Skeletal muscle tissue (tissue), 4 donors: ENCODE results near the gene ATP13A4. TPM values are rescaled to one million over a fixed set of nuclear protein-coding genes. Genes with fewer than 3 reads are reported as not detected.

Source experiments
- H3K27ac ChIP-seq: one replicate; pipeline ENCODE4 v1.7.0; 2013; ENCODE audit warnings: mild to moderate bottlenecking, low read depth, low read length, inconsistent platforms
- H3K27me3 ChIP-seq, 3 donors: one replicate each; pipeline ENCODE4 v1.7.0; 2013; ENCODE audit warnings: low read length in 3 of 3; ENCODE audit not compliant: control insufficient read depth in 3 of 3, insufficient read depth in 3 of 3
- H3K36me3 ChIP-seq, 3 donors: one replicate each; pipeline ENCODE4 v1.7.0; 2013; ENCODE audit warnings: low read length in 3 of 3; ENCODE audit not compliant: control insufficient read depth in 3 of 3, insufficient read depth in 3 of 3
- H3K4me1 ChIP-seq, 3 donors: one replicate each; pipeline ENCODE4 v1.7.0; 2013; ENCODE audit warnings: low read length in 3 of 3, mild to moderate bottlenecking in 3 of 3; ENCODE audit not compliant: control insufficient read depth in 3 of 3, insufficient read depth in 3 of 3
- H3K4me3 ChIP-seq, 3 donors: one replicate each; pipeline ENCODE4 v1.7.0; 2013; ENCODE audit warnings: low read length in 3 of 3
- H3K9ac ChIP-seq, 3 donors: one replicate each; pipeline ENCODE4 v1.7.0; 2013; ENCODE audit warnings: low read length in 3 of 3, mild to moderate bottlenecking in 3 of 3, moderate library complexity in 2 of 3, low read depth in 1 of 3
- H3K9me3 ChIP-seq, 3 donors: one replicate each; pipeline ENCODE4 v1.7.0; 2013; ENCODE audit warnings: low read length in 3 of 3; ENCODE audit not compliant: control insufficient read depth in 3 of 3
- total RNA-seq: library from RNA; depleted of rRNA; stranded (reverse); fragments of >200 nt; gene quantifications from one replicate; pipeline ENCODE4 v1.2.3, GENCODE V29; 2014
- donor health status: Osteomylitis.

The ATP13A4 gene
- total RNA-seq, 1 donor from 2014 or later: 1.6 TPM

- Histone ChIP-seq H3K9ac (no peak overlapping the region), H3K4me3 (no peak overlapping the region), H3K27me3 (no peaks in the 10 kb centered on the region), H3K9me3 (no peaks in the 10 kb centered on the region), H3K4me1 (peaks cover 0 to 6% (median 0%) of the 10 kb centered on the region in 3 donors), H3K27ac (no peak overlapping the region), H3K36me3 (no peaks in the 10 kb centered on the region)
These were observed 54.8 kb downstream of the ATP13A4 start for GRCh38 chr3:193499801-193500485.

- H3K27me3 ChIP-seq: no peaks in the 10 kb centered on the region
- no peak overlapping the region for H3K9ac ChIP-seq
- H3K27ac ChIP-seq: no peak overlapping the region
- no peak overlapping the region for H3K4me3 ChIP-seq
- no peaks in the 10 kb centered on the region for H3K9me3 ChIP-seq
- peaks cover 0 to 6% (median 0%) of the 10 kb centered on the region in 3 donors for H3K4me1 ChIP-seq
- no peaks in the 10 kb centered on the region for H3K36me3 ChIP-seq
These were observed 55.4 kb downstream of the ATP13A4 start for GRCh38 chr3:193499136-193499770.

GRCh38 chr3:193498215-193498614, 56.5 kb downstream of the ATP13A4 start:
- Histone ChIP-seq H3K4me1 (peaks cover 0 to 6% (median 0%) of the 10 kb centered on the region in 3 donors), H3K9me3 (no peaks in the 10 kb centered on the region), H3K27me3 (no peaks in the 10 kb centered on the region), H3K9ac (no peak overlapping the region), H3K36me3 (no peaks in the 10 kb centered on the region), H3K27ac (no peak overlapping the region), H3K4me3 (no peak overlapping the region)

GRCh38 chr3:193496658-193497057, 58.0 kb downstream of the ATP13A4 start:
- Histone ChIP-seq H3K36me3 (no peaks in the 10 kb centered on the region), H3K27me3 (no peaks in the 10 kb centered on the region), H3K9me3 (no peaks in the 10 kb centered on the region), H3K4me1 (peaks cover 0 to 6% (median 0%) of the 10 kb centered on the region in 3 donors), H3K27ac (no peak overlapping the region), H3K4me3 (no peak overlapping the region), H3K9ac (no peak overlapping the region)

- no peaks in the 10 kb centered on the region for H3K4me1 ChIP-seq
- H3K9ac ChIP-seq: no peak overlapping the region
- no peak overlapping the region for H3K27ac ChIP-seq
- H3K27me3 ChIP-seq: no peaks in the 10 kb centered on the region
- H3K36me3 ChIP-seq: no peaks in the 10 kb centered on the region
- H3K4me3 ChIP-seq: no peak overlapping the region
- no peaks in the 10 kb centered on the region for H3K9me3 ChIP-seq
These were observed 63.7 kb downstream of the ATP13A4 start for GRCh38 chr3:193491026-193491425.

GRCh38 chr3:193490580-193490979, 64.1 kb downstream of the ATP13A4 start:
- Histone ChIP-seq H3K9me3 (no peaks in the 10 kb centered on the region), H3K27me3 (no peaks in the 10 kb centered on the region), H3K36me3 (no peaks in the 10 kb centered on the region), H3K4me1 (no peaks in the 10 kb centered on the region), H3K27ac (no peak overlapping the region), H3K4me3 (no peak overlapping the region), H3K9ac (no peak overlapping the region)

- Histone ChIP-seq H3K27ac (no peak overlapping the region), H3K4me3 (no peak overlapping the region), H3K4me1 (no peaks in the 10 kb centered on the region), H3K36me3 (no peaks in the 10 kb centered on the region), H3K9ac (no peak overlapping the region), H3K9me3 (no peaks in the 10 kb centered on the region), H3K27me3 (no peaks in the 10 kb centered on the region)
These were observed 64.7 kb downstream of the ATP13A4 start for GRCh38 chr3:193489949-193490348.

- H3K9ac ChIP-seq: no peak overlapping the region
- H3K27ac ChIP-seq: no peak overlapping the region
- no peak overlapping the region for H3K4me3 ChIP-seq
- H3K4me1 ChIP-seq: no peaks in the 10 kb centered on the region
- no peaks in the 10 kb centered on the region for H3K27me3 ChIP-seq
- no peaks in the 10 kb centered on the region for H3K36me3 ChIP-seq
- H3K9me3 ChIP-seq: no peaks in the 10 kb centered on the region
These were observed 66.0 kb downstream of the ATP13A4 start for GRCh38 chr3:193488741-193489140.

GRCh38 chr3:193483988-193484539, 70.6 kb downstream of the ATP13A4 start:
- H3K4me3 ChIP-seq: no peak overlapping the region
- no peaks in the 10 kb centered on the region for H3K36me3 ChIP-seq
- no peaks in the 10 kb centered on the region for H3K4me1 ChIP-seq
- H3K9me3 ChIP-seq: no peaks in the 10 kb centered on the region
- H3K27me3 ChIP-seq: no peaks in the 10 kb centered on the region
- no peak overlapping the region for H3K27ac ChIP-seq
- no peak overlapping the region for H3K9ac ChIP-seq

- no peak overlapping the region for H3K9ac ChIP-seq
- H3K9me3 ChIP-seq: no peaks in the 10 kb centered on the region
- H3K27ac ChIP-seq: no peak overlapping the region
- no peaks in the 10 kb centered on the region for H3K27me3 ChIP-seq
- no peak overlapping the region for H3K4me3 ChIP-seq
- H3K36me3 ChIP-seq: no peaks in the 10 kb centered on the region
- no peaks in the 10 kb centered on the region for H3K4me1 ChIP-seq
These were observed 73.3 kb downstream of the ATP13A4 start for GRCh38 chr3:193481436-193481835.
